ENCODE measurements around the gene TRAPPC6A.

The TRAPPC6A gene

DNA sequence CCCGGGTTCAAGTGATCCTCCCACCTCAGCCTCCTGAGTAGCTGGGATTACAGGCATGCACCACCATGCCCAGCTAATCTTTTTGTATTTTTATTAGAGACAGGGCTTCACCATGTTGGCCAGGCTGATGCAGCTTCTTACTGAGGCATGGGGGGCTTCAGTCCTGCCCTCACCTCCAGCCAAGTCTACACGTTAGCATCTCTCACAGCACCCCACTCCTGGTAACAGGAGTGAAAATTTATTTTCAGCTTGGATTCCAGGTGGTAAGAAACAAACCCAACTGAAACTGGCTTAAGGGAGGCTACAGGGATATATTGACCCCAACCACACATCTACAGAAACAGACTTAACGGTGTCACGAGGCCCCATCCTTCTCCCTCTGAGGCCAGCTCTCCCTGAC lies 27.9 kb downstream of the TRAPPC6A start:
- FAIRE-seq (no peak), DNase-seq (ENCODE audit: low spot score) (no peak)

DNA sequence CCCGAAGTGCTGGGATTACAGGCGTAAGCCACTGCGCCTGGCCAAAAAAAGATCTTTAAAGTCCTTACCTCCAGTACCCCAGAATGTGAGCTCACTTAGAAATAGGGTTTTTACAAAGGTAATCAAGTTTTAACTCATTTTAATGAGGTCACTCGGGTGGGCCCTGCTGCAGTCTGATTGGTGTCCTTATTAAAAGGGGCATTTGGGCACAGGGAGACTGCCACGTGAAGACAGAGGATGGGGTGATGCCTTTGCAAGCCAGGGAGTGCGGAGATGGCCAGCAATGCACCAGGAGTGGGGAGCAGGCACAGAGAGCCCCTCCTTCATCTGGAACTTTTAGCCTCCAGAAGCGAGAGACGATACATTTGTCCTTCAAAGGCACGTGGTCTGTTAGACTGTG lies 28.9 kb downstream of the TRAPPC6A start:
- FAIRE-seq: no peak
- DNase-seq (ENCODE audit: low spot score): no peak

- no peak for DNase-seq (ENCODE audit: low spot score)
- no peak for FAIRE-seq
These were observed 30.0 kb downstream of the TRAPPC6A start for GRCh38 chr19:45147835-45148676.

- FAIRE-seq: no peak
- no peak for DNase-seq (ENCODE audit: low spot score)
These were observed 31.3 kb downstream of the TRAPPC6A start for GRCh38 chr19:45146741-45147205.

DNA sequence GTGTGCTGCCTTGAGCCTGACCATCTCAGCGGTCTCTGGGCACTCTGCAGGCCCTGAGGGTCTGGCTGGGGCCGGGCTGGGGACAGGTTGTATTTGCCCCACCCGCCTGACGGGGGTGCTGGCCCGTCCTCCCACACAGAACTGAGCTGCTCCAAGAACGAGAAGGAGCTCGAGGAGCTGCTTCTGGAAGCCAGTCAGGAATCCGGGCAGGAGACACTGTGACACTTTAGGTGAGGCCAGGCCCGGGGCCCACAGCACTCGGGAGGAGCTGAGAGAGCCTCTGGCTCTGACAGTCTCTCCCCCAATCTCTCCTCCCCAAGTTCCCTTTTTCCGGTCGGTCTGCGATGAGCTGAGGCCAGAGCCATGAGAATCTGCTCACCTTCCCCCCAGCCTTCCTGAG lies 31.8 kb downstream of the TRAPPC6A start:
- FAIRE-seq (no peak), DNase-seq (ENCODE audit: low spot score) (no peak)

- DNase-seq (ENCODE audit: low spot score) (no peak), FAIRE-seq (no peak)
These were observed 32.5 kb downstream of the TRAPPC6A start for GRCh38 chr19:45145270-45146189.

GRCh38 chr19:45144431-45145269 lies 33.4 kb downstream of the TRAPPC6A start:
- FAIRE-seq: no peak
- no peak for DNase-seq (ENCODE audit: low spot score)

- no peak for FAIRE-seq
- DNase-seq (ENCODE audit: low spot score): no peak
These were observed 35.3 kb downstream of the TRAPPC6A start for GRCh38 chr19:45142726-45143110.

- FAIRE-seq: no peak
- no peak for DNase-seq (ENCODE audit: low spot score)
These were observed 35.9 kb downstream of the TRAPPC6A start for GRCh38 chr19:45142016-45142725.

DNA sequence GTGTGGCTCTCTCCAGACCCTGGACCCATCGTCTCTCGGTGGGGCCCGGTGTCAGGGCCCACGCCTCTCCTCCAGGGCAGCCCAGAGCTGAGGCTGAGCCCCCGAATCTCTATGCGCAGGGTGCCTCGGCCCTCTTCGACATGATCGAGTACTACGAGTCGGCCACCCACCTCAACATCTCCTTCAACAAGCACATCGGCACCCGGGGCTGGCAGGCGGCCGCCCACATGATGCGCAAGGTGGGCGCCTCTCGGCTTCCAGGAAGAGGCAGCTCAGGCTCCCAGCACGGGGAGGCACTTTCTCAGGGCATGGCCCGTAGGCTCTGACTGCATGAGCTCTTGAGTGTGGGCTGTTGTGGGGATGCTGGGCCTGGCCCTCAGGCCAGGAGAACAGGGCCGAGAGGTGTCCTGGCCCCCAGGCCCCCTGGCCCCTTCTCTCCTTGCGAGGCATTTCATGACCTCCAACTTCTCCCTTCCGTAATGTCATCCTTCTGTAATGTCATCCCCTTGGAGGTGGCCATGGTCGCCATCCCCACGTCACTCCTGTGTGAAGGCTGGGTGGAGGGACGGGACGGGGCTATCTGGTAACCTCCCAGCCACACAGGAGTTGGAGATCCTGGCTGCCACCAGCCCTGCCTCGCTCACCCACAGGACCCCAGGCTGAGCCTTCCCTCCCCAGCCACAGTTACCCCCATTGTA lies 36.7 kb downstream of the TRAPPC6A start:
- DNase-seq (ENCODE audit: low spot score) (no peak), FAIRE-seq (no peak)

DNA sequence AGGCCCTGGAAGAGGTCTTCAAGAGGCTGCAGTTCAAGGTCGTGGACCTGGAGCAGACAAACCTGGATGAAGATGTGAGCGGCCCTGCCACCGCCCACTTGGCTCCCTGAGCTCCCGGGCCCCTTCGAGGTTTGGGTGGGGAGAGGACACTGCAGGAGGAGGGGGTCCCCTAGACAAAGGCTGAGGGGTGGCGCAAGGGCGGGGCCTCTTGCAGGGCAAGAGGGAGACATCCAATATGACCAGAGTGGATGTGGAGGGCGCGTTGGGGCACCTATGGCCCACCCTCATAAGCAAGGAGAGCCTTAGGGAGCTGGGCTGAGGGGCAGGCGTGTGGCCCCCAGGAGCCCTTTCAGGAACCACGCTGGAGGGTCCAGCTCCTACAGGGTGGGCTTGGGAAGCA lies 37.5 kb downstream of the TRAPPC6A start:
- FAIRE-seq: no peak
- no peak for DNase-seq (ENCODE audit: low spot score)

GRCh38 chr19:45140144-45140503 lies 37.9 kb downstream of the TRAPPC6A start:
- DNase-seq (ENCODE audit: low spot score) (no peak), FAIRE-seq (no peak)

DNA sequence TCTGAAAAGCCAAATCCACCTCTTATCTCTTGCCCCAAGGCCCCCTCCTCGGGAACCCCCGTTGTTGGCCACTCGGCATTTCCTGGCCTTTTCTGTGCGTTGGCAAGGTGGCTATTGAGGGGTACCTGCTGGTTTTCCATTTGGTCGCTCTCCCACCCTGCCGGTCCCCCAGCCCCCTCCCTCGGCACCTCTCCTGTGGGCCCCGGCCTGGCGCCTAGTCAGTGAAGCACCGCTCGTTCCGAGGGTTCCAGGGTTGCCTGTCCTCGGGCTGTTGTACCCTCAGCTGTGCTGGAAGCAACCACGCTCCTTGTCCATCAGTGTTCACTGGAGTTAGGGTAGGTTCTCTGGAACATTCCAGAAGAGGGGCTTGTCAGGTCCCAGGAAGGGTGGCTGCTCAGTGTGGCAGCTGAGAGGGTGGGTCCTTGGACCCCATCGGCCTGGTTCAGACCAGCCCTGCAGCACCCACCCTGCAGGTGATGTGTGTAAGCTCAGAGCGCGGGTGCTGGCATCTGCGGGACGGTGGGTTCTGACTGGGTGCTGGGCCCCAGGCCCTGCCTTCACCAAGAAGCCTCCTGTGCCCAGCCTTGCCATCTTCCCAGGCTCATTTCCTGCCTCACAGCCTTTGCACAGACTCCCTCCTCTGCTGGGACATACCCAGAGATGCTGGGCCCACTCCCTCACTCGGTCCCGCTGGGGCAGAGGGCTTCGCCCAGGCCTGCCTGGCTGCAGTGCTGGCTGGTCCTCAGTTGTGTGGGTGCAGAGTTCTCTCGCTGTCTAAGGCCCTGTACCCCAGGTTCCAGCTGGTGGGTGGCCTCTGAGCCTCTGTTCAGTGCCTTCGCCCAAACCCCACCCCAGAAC lies 38.5 kb downstream of the TRAPPC6A start:
- DNase-seq (ENCODE audit: low spot score) (no peak), FAIRE-seq (no peak)

DNA sequence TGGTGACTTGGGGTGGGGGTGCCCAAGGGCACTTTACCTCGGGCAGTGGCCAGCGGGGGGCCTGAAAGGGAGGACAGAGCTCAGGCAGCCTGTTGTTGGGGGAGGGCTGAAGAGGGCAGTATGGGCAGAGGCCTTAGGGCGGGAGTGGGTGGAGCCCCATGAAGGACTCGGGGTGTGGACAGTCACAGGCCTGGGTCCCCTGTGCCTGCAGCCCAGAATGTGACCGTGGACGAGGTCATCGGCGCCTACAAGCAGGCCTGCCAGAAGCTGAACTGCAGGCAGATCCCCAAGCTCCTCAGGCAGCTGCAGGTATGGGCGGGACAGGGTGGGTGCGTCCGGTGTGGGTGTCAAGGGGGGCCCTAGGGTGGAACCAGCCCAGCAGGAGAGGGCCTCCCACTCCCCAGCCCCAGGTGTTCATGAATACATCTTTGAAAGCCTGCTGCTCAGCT lies 39.7 kb downstream of the TRAPPC6A start:
- DNase-seq (ENCODE audit: low spot score): no peak

DNA sequence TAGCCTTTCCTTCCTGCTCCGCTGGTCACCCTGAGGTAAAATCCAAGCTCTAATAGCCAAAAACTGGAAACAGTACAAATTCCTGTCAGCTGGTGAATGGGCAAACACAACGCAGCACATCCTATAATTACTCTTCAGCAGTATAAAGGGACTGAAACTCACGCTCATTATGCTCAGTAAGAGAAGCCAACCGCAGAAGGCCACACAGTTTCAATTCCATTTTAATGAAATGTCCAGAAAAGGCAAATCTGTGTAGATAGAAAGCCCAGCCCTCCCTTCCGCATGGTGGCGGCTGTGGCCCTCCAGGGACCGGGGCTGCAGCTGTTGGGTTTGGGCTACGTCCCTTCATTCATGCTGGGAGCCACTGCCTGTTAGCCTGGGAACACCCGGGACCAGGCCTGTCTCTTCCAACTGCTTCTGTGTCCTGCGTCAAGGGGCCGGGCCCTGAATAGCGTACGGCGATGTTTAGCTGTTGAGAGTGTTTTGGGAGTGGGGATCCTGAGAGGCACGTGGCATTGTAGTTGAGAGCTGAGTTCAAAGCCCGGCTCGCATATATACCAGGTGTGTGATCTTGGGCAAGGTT lies 40.8 kb downstream of the TRAPPC6A start:
- FAIRE-seq (no peak), DNase-seq (ENCODE audit: low spot score) (no peak)

More for the DNA sequence above, 39.7 kb downstream of the TRAPPC6A start:
- no peak for FAIRE-seq

DNA sequence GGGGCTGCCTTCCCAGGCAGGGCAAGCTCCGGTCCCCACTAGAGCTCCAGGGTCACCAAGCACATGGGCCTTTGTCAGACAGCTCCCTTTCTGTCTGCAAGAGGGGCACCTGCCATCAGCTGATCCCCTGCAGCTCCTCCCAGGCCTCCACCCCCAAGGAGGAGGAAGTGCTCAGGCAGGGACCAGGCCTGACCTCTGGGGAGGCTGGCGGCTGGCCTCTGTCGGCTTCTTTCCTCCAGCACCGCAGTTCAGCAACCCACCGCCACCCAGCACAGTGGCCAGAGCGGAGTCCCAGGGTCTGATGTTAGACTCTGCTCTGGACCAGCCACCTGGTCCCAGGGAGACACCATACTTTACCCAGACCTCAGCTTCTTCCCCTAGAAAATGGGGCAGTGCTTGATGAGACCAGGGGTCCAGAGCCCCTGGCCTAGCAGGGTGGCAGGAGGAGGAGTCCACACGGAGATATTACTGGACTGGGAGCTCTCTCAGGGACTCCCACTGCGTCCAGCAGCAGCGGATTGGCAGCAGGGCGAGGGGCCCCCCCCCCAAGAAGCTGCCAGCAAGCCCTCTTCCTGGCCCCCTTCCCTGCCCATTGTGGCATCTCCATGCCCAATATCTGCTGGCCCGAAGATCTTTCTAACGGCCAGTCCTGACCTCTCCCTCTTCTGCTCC lies 41.4 kb downstream of the TRAPPC6A start:
- DNase-seq (ENCODE audit: low spot score): no peak
- no peak for FAIRE-seq

DNA sequence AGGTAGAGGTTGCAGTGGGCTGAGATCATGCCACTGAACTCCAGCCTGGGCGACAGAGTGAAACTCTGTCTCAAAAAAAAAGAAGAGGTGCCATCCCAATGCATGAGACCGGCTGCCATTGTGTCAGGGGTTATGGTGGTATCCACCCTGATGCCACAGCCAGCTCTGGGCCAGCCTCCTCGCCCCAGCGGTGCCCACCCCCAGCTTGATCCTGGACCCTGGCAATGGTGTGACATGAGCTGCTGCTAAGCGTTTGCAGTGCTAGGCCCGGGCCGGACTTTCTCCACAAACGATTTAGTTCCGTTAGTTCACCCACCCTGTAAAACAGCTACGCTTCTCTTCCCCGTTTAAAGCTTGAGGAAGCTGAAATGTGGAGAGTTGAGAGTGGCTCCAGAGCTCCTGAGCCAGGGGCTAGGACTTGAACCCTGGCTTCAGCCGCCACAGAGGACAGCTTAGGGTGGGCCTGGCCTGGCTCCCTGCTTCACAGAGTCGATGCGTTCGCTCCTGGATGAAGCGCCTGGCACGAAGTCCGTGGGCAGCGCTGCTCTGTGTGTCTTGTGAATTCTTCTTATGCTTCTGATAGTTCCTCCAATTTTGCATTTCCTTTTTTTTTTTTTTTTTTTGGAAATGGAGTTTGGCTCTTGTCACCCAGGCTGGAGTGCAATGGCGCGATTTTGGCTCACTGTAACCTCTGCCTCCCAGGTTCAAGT lies 42.7 kb downstream of the TRAPPC6A start:
- FAIRE-seq: no peak
- DNase-seq (ENCODE audit: low spot score): no peak

DNA sequence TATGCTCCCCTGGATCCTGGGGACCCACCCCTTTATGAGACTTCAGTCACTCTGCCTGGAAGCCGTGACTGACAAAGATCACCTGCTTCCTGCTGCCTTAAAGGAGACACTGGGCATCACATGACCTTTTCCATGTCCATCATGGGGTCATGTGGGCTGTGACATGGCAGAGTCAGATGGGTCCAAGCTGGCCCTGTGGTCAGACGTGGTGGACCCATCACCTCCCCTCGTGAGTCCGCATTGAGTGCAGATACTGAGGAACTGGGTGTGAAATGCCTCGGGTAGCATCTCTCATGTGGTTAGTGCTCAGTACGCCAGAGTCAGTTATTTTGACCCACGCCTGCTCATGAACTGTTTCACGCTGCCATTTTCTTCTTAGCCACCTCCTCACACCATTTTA lies 44.4 kb downstream of the TRAPPC6A start:
- FAIRE-seq (no peak), DNase-seq (ENCODE audit: low spot score) (no peak)

Data from urothelium cell line (cell line).